Measurements from ENCODE around the gene CASP2. TPM values are rescaled to one million over a fixed set of nuclear protein-coding genes. Genes with fewer than 3 reads are reported as not detected.
A peak's percentile ranks its signal among the peaks of the same experiment; 100 is the strongest.

The CASP2 gene
- total and polyA plus RNA-seq, 3 experiments from 2014 or later = 23.0 to 107 (median 105) TPM

- H3K4me1 Mint-ChIP-seq = peaks cover 33 to 44% (median 36%) of the 10 kb centered on the region in 3 donors
- Histone ChIP-seq H3K27ac (ENCODE audit: low read depth, low read length) (no peak overlapping the region), H3K9me3 (ENCODE audit: low read length) (no peaks in the 10 kb centered on the region), H3K36me3 (ENCODE audit: insufficient read depth, low read length) (no peaks in the 10 kb centered on the region), H3K27me3 (ENCODE audit: insufficient read depth, low read length, poor library complexity, severe bottlenecking) (no peaks in the 10 kb centered on the region), H3K4me1 (ENCODE audit: insufficient read depth, low read length) (peaks cover 27% of the 10 kb centered on the region), H3K4me3 (ENCODE audit: low read length) (no peak overlapping the region)
- H3K27ac Mint-ChIP-seq = peak overlapping the region in 7 of 8 donors; percentile 67 to 93 (median 90)
- H3K4me3 Mint-ChIP-seq = peak overlapping the region in 4 of 7 donors; percentile 66 to 85 (median 73)
- no peaks in the 10 kb centered on the region for H3K27me3 Mint-ChIP-seq
- ChIA-PET CTCF (interaction anchor here (1.1 to 4.8 kb wide), 7 partner anchors 11 to 100 kb away, joined by 3 to 27 read pairs (median 6); partner anchors contain the start of gene GSTK1), POLR2A (interaction anchor here (1.5 kb wide), 1 partner anchor 25 kb away, joined by 6 read pairs; no protein-coding TSS in a partner anchor)
- H3K36me3 Mint-ChIP-seq = no peaks in the 10 kb centered on the region
- no peaks in the 10 kb centered on the region for H3K9me3 Mint-ChIP-seq
- no peak for DNase-seq
Observed at GRCh38 chr7:143280566-143280965, 7.6 kb upstream of the CASP2 start.

- Histone ChIP-seq H3K9me3 (ENCODE audit: low read length) (no peaks in the 10 kb centered on the region), H3K36me3 (ENCODE audit: insufficient read depth, low read length) (no peaks in the 10 kb centered on the region), H3K27me3 (ENCODE audit: insufficient read depth, low read length, poor library complexity, severe bottlenecking) (no peaks in the 10 kb centered on the region), H3K4me1 (ENCODE audit: insufficient read depth, low read length) (peaks cover 27% of the 10 kb centered on the region), H3K4me3 (ENCODE audit: low read length) (no peak overlapping the region), H3K27ac (ENCODE audit: low read depth, low read length) (no peak overlapping the region)
- H3K27me3 Mint-ChIP-seq = no peaks in the 10 kb centered on the region
- ChIA-PET CTCF (interaction anchor here (1.0 to 4.8 kb wide), 3 partner anchors 10 to 42 kb away, joined by 5 to 27 read pairs (median 5); no protein-coding TSS in a partner anchor), POLR2A (interaction anchor here (0.6 kb wide), 1 partner anchor 1579 kb away, joined by 4 read pairs; no protein-coding TSS in a partner anchor)
- H3K4me3 Mint-ChIP-seq = no peak overlapping the region
- H3K9me3 Mint-ChIP-seq = no peaks in the 10 kb centered on the region
- no peaks in the 10 kb centered on the region for H3K36me3 Mint-ChIP-seq
- H3K4me1 Mint-ChIP-seq = peaks cover 33 to 44% (median 36%) of the 10 kb centered on the region in 3 donors
- DNase-seq = no peak
- H3K27ac Mint-ChIP-seq = peak overlapping the region in 1 of 8 donors; percentile 47
Observed at GRCh38 chr7:143281529-143281928, 6.6 kb upstream of the CASP2 start.

DNA sequence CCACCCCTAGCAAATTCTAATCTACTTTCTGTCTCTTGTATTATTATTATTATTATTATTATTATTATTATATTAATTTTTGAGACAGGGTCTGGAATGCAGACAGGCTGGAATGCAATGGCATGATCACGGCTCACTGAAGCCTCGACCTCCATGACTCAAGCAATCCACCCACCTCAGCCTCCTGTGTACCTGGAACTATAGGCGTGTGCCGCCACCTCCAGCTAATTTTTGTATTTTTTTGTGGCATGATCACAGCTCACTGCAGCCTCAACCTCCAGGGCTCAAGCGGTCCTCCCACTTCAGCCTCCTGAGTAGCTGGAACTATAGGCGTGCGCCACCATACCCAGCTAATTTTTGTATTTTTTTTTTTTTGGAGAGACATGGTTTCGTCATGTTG, 6.0 kb upstream of the CASP2 start:
- Histone ChIP-seq H3K4me3 (ENCODE audit: low read length) (no peak overlapping the region), H3K4me1 (ENCODE audit: insufficient read depth, low read length) (peaks cover 27% of the 10 kb centered on the region), H3K36me3 (ENCODE audit: insufficient read depth, low read length) (no peaks in the 10 kb centered on the region), H3K9me3 (ENCODE audit: low read length) (no peaks in the 10 kb centered on the region), H3K27ac (ENCODE audit: low read depth, low read length) (no peak overlapping the region), H3K27me3 (ENCODE audit: insufficient read depth, low read length, poor library complexity, severe bottlenecking) (no peaks in the 10 kb centered on the region)
- Mint-ChIP-seq H3K27ac (peak overlapping the region in 1 of 8 donors; percentile 35), H3K9me3 (no peaks in the 10 kb centered on the region), H3K4me1 (peaks cover 38 to 49% (median 40%) of the 10 kb centered on the region in 3 donors), H3K27me3 (no peaks in the 10 kb centered on the region), H3K4me3 (no peak overlapping the region), H3K36me3 (no peaks in the 10 kb centered on the region)
- DNase-seq = no peak
- ChIA-PET CTCF (interaction anchor here (0.5 to 4.8 kb wide), 6 partner anchors 9 to 67 kb away, joined by 3 to 27 read pairs (median 4); partner anchors contain the start of gene GSTK1), POLR2A (no interaction called here)

DNA sequence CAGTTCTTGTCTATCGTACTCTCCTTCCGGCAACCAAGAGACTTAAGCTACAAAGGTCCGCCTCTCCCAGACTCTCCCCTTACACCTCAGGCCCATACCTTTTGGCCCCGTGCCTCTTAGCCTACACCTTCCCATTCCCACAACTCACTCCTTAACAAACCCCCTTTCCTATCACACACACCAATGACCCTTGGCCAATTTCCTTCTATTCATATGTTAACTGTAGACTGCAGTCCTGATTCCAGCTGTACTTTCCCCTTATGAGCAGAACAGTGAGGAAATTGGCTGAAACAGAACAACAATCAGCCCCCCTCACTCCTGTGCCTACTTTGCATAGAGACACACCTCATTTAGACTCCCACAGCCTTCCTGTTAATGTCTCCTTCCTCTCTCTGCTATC, 4.8 kb upstream of the CASP2 start:
- no peaks in the 10 kb centered on the region for H3K9me3 Mint-ChIP-seq
- peaks cover 0 to 3% (median 0%) of the 10 kb centered on the region in 3 donors for H3K36me3 Mint-ChIP-seq
- H3K27ac Mint-ChIP-seq = peak overlapping the region in 2 of 8 donors; percentile 25 to 27
- no peaks in the 10 kb centered on the region for H3K36me3 ChIP-seq (ENCODE audit: insufficient read depth, low read length)
- ChIA-PET CTCF (interaction anchor here (1.4 to 1.7 kb wide), 4 partner anchors 20 to 97 kb away, joined by 3 to 6 read pairs (median 4); partner anchors contain the start of gene GSTK1), POLR2A (no interaction called here)
- no peak overlapping the region for H3K27ac ChIP-seq (ENCODE audit: low read depth, low read length)
- no peak overlapping the region for H3K4me3 ChIP-seq (ENCODE audit: low read length)
- DNase-seq = no peak
- H3K9me3 ChIP-seq (ENCODE audit: low read length) = no peaks in the 10 kb centered on the region
- peak overlapping the region in 1 of 7 donors; percentile 4 for H3K4me3 Mint-ChIP-seq
- H3K27me3 Mint-ChIP-seq = no peaks in the 10 kb centered on the region
- H3K4me1 ChIP-seq (ENCODE audit: insufficient read depth, low read length) = peaks cover 34% of the 10 kb centered on the region
- peaks cover 44 to 60% (median 48%) of the 10 kb centered on the region in 3 donors for H3K4me1 Mint-ChIP-seq
- no peaks in the 10 kb centered on the region for H3K27me3 ChIP-seq (ENCODE audit: insufficient read depth, low read length, poor library complexity, severe bottlenecking)

DNA sequence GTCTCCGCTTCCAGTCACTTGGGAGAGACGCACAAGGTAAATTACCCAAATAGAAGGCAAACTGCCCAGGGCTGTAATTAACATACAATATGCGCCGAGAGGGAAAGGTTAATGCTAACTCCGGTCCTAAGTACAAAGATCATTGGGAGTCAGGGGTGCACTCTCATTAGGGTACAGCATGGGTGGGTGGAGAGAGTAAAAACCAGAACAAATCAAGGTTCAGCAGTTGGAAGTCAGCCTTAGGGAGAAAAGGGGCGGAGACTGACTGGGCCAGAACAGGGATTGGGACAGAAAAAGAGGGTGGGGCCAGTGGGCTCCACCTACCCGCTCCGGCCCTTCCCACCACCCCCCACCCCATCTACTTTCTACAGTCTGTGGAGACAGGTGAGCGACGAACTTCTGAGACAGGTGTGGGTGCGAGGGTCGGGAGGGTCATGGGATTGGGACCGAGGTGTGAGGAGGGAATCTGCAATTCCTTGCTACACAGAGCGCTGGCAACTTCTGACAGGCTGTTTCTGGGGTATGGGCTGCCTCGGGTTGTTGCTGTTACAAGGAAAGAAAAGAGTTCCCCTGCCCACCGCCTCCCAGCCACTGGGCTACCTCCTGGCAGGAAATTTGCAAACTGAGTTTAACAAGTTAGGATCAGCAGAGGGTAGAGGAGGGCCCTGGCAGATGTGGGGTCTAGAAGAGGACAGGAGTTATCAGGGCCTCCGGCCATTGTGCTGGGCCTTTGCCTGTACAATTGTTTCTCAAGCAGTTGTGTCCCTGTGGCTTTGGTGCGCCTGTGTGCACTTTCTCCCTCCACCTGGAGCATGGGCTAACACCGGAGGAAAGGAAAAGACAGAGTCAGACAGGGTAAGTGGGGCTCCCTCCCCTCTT, 3.3 kb upstream of the CASP2 start, which contains the start of gene TMEM139:
TSS of gene TMEM139 (plus strand) at position 368 of the 879 bp plus-strand sequence. CDS start 1,000 bp downstream, outside the sequence.
- Mint-ChIP-seq H3K4me1 (peaks cover 44 to 59% (median 48%) of the 10 kb centered on the region in 3 donors), H3K9me3 (no peaks in the 10 kb centered on the region), H3K27me3 (no peaks in the 10 kb centered on the region), H3K36me3 (peaks cover 0 to 15% (median 0%) of the 10 kb centered on the region in 3 donors), H3K4me3 (peak within 1 kb of the TSS in 2 of 7 donors; percentile 49 to 82), H3K27ac (peak within 1 kb of the TSS in 6 of 8 donors; percentile 17 to 88 (median 35))
- Histone ChIP-seq H3K9me3 (ENCODE audit: low read length) (no peaks in the 10 kb centered on the region), H3K27me3 (ENCODE audit: insufficient read depth, low read length, poor library complexity, severe bottlenecking) (no peaks in the 10 kb centered on the region), H3K4me3 (ENCODE audit: low read length) (no peak within 1 kb of the TSS), H3K36me3 (ENCODE audit: insufficient read depth, low read length) (no peaks in the 10 kb centered on the region), H3K4me1 (ENCODE audit: insufficient read depth, low read length) (peaks cover 27% of the 10 kb centered on the region), H3K27ac (ENCODE audit: low read depth, low read length) (no peak within 1 kb of the TSS)
- POLR2A ChIA-PET = no interaction called here
- CTCF ChIA-PET = interaction anchor here (1.0 to 3.6 kb wide), 4 partner anchors 44 to 95 kb away, joined by 3 to 24 read pairs (median 5); no protein-coding TSS in a partner anchor
- DNase-seq = no peak

DNA sequence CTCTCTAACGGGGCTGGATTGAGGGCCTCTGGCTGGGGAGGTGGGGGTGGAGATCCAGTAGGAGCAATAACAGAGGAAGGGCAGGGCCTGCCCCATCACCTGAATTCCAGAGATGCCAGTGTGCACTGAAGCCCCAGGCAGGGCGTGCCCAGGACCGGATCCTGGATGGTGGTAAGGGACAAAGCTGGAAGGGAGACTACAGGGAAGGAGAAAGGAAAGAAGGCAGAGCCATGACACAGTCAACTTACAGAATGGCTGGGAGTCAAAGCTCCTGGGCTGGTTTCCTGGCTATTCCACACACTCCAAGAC, 2.7 kb upstream of the CASP2 start:
- peak overlapping the region in 2 of 7 donors; percentile 49 to 82 for H3K4me3 Mint-ChIP-seq
- no peak for DNase-seq
- H3K36me3 Mint-ChIP-seq = peaks cover 0 to 19% (median 0%) of the 10 kb centered on the region in 3 donors
- Histone ChIP-seq H3K9me3 (ENCODE audit: low read length) (no peaks in the 10 kb centered on the region), H3K4me1 (ENCODE audit: insufficient read depth, low read length) (peaks cover 28% of the 10 kb centered on the region), H3K4me3 (ENCODE audit: low read length) (no peak overlapping the region), H3K36me3 (ENCODE audit: insufficient read depth, low read length) (no peaks in the 10 kb centered on the region), H3K27me3 (ENCODE audit: insufficient read depth, low read length, poor library complexity, severe bottlenecking) (no peaks in the 10 kb centered on the region), H3K27ac (ENCODE audit: low read depth, low read length) (no peak overlapping the region)
- peaks cover 43 to 59% (median 48%) of the 10 kb centered on the region in 3 donors for H3K4me1 Mint-ChIP-seq
- H3K9me3 Mint-ChIP-seq = no peaks in the 10 kb centered on the region
- CTCF ChIA-PET = interaction anchor here (1.0 to 3.6 kb wide), 2 partner anchors 45 to 95 kb away, joined by 3 to 24 read pairs; no protein-coding TSS in a partner anchor
- POLR2A ChIA-PET = no interaction called here
- peak overlapping the region in 1 of 8 donors; percentile 50 for H3K27ac Mint-ChIP-seq
- no peaks in the 10 kb centered on the region for H3K27me3 Mint-ChIP-seq

GRCh38 chr7:143285806-143286521, 2.2 kb upstream of the CASP2 start:
- H3K4me3 Mint-ChIP-seq = peak overlapping the region in 1 of 7 donors; percentile 49
- no peaks in the 10 kb centered on the region for H3K27me3 ChIP-seq (ENCODE audit: insufficient read depth, low read length, poor library complexity, severe bottlenecking)
- no peak overlapping the region for H3K4me3 ChIP-seq (ENCODE audit: low read length)
- H3K9me3 Mint-ChIP-seq = no peaks in the 10 kb centered on the region
- no peaks in the 10 kb centered on the region for H3K27me3 Mint-ChIP-seq
- H3K9me3 ChIP-seq (ENCODE audit: low read length) = no peaks in the 10 kb centered on the region
- ChIA-PET POLR2A (interaction anchor here (2.6 kb wide), 1 partner anchor 23 kb away, joined by 9 read pairs; the partner anchor contains the start of gene GSTK1), CTCF (interaction anchor here (1.0 to 3.6 kb wide), 3 partner anchors 23 to 94 kb away, joined by 3 to 24 read pairs (median 12); partner anchors contain the start of gene GSTK1)
- peaks cover 44 to 59% (median 49%) of the 10 kb centered on the region in 3 donors for H3K4me1 Mint-ChIP-seq
- H3K27ac Mint-ChIP-seq = peak overlapping the region in 2 of 8 donors; percentile 12 to 85
- no peak for DNase-seq
- H3K36me3 Mint-ChIP-seq = peaks cover 0 to 22% (median 0%) of the 10 kb centered on the region in 3 donors
- H3K36me3 ChIP-seq (ENCODE audit: insufficient read depth, low read length) = no peaks in the 10 kb centered on the region
- H3K4me1 ChIP-seq (ENCODE audit: insufficient read depth, low read length) = peaks cover 29% of the 10 kb centered on the region
- no peak overlapping the region for H3K27ac ChIP-seq (ENCODE audit: low read depth, low read length)
